HG03095 (cell line): Measurements from ENCODE around the gene PATZ1.

Experiments used
- ATAC-seq: cut with Tn5 transposase; IDR thresholded peaks from one replicate; pipeline ENCODE4 v1.9.1; 2021; ENCODE audit warnings: moderate library complexity; ENCODE audit not compliant: unreplicated experiment

Gene PATZ1

GRCh38 chr22:31344256-31344577 is 1.9 kb downstream of the PATZ1 start:
- no peak for ATAC-seq

- ATAC-seq, result no peak
These were observed 2.6 kb downstream of the PATZ1 start for GRCh38 chr22:31343235-31344191.

DNA sequence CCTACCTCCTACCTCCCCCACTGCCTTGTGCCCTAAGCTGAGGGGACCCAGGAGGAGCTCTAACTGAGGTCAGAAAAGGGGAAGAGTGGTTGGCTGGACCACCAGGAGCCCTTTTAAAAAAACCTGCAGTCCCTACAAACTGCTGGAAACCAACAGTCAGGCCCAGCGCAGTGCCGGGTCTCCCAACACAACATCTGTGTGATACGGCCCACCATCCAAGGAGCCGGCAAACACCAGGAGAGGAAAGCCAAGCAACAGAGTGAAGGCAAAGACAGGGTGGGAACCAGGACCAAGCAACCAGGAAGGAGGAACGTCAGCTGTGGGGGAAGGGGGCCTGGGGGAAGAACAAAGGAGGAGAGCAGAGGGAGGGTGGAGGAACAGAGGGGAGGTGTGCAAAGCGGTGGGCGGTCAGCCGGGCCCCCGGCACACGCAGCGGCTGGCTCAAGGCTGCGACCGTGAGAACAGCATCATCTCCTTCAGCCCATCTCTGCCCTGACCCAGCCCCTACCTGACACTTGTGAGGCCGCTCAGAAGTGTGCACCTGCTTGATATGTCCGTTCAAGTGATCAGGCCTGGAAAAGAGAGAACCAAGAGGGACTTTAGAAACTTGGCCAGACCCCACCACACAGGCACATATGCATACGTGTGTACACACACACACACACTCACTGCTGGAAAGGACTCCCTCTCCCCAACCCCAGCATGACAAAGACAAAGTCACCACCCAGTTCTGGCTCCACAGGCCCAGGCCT is 3.6 kb downstream of the PATZ1 start:
- ATAC-seq, result no peak

- ATAC-seq, result no peak
These were observed 4.6 kb downstream of the PATZ1 start for GRCh38 chr22:31341386-31342088.

- ATAC-seq, result no peak
These were observed 5.3 kb downstream of the PATZ1 start for GRCh38 chr22:31340765-31341247.

- no peak for ATAC-seq
These were observed 5.8 kb downstream of the PATZ1 start for GRCh38 chr22:31340360-31340759.

GRCh38 chr22:31339148-31339832 is 6.9 kb downstream of the PATZ1 start:
- ATAC-seq, result no peak

DNA sequence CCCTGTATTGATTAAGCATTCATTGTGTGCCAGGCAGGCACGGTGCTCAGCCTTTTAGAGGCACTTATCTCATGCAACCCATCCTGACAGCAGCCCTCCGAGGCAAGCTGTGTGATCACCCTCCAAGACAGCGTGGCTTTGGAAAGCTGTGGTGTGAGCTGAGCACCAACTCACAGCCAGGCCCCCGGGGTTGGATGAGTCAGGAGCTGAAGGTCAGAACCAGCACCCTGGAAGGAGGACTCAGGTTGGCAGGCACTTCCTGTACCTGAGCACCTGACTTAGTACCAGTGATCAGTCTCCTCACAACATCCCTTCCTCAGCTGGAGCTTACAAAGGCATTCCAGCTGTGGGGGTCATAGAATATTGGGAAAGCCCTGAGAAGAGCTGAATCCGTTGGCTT is 9.0 kb downstream of the PATZ1 start:
- no peak for ATAC-seq

DNA sequence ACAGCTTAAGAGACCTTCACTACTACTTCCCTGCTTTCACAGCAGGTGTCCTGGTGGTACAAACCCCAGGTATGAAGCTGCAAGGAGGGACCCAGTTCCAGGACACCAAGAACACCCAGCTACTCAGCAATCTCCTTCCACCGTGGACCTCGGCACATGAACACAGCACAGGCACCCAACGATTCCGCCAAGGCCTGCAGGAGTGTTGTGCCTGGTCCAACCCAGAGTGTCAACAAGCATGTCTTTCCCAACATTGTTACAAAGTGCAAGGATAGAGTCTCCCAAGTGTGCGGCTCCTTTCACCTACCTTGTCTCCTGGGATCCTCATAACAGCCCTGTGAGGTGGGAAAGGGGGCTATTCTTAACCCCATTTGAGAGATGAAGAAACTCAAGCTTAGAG is 11.8 kb downstream of the PATZ1 start:
- ATAC-seq, result no peak

DNA sequence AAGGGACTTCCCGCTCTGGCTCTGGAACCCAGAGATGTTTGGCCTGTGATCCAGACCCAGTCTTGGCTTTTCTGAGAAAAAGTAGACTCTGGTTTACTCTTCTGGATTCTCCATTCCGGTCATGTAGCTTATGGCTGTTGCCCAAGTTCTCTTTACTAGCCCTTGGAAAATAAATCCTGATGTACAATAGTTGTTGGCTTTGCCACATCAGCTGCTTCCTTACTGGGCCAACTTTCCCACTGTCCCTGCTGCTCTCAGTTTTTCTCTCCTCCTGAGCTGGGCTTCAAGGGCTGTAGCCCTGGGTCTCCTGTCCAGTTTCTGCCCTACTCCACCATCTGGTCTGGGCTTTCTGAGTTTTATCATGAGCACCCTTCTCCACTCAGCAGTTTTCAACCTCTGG is 12.5 kb downstream of the PATZ1 start:
- no peak for ATAC-seq

DNA sequence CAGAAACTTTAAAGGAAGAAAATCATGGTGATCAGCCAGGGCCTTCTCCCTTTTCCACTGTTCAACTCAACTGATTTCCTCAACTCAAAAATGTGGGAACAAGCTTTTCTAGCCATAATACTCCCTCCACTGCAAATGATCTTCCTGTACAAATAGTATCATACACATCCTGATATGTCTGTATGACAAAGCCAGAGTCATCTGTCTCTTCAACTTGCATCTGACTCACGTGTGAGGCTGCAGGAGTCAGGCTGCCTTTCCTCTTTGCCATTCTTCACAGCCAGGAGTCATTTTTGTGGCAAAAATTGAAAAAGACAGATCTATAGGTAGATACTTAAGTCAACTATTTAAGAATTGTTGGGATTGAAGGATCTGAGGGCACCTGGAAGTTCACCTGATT is 13.3 kb downstream of the PATZ1 start:
- no peak for ATAC-seq

- ATAC-seq, result no peak
These were observed 14.1 kb downstream of the PATZ1 start for GRCh38 chr22:31332010-31332409.

DNA sequence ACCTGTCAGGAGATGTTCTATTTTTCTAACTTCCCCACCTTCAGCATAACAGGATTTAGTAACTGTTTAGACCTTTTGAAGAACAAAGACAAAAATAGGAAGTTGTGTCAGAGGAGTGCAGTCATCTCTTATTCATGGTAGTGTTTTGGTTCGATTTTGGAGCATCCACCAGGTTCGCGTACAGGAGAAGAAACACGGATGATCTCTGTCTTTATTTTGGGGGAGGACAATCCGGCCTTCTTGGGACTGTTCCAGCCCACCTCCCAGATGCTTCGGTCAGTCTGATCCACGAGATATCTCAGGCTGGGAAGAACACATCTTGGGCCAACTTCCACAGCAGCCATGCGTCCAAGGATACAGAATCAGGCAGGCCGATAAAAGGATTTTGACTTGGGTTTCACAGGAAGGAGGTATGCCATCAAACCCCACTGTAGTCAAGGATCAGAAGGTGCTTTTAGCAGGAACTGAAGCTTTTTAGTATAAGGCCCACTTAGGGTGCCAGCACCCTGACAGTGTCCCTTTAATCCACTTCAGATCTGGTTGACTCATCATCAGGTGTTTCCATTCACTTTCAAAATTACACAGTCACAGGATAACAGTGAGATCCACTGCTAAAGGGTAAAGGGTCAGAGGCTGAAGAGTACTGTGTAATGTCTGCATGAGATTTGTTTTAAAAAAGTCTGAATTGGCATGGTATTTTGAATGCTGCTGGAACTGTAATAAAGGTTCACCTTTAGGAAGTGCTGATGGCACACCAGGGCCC is 16.5 kb downstream of the PATZ1 start:
- no peak for ATAC-seq

- no peak for ATAC-seq
These were observed 17.1 kb downstream of the PATZ1 start for GRCh38 chr22:31329029-31329428.

GRCh38 chr22:31328544-31328960 is 17.6 kb downstream of the PATZ1 start:
- ATAC-seq, result no peak

DNA sequence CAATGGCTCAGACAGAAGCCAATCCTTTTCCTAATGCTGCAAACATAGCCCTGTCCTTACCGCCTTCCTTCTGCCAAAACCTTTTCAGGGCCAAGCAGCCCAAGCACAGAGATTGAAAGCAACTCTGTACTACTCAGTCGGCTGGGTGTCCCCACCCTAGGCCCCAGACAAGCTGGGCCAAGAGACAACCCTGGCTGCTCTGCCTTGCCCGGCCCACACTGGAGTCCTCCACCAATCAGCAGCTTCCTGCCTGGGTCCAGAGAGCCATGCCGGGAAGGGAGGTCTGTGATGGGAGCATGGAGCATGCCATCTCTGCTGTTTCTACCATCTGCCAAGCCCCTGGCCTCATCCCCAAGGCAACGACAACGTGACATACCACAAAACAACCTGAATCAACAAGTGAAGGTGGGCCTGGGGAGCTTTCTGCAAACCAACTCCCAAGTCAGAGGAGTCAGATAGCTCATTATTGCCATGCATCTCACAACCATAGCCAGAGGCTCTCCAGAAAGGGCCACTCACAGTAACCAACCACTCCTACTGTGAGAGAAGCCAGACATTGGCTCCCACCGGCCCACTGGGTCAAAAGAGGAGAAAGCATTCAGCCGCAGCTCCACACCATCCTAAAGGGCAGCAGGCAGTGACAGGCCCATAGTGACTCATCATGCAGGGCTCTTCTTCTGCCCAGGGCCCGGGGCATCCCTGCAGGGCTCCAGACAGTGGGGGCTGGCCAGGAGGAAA is 18.2 kb downstream of the PATZ1 start:
- no peak for ATAC-seq

GRCh38 chr22:31326877-31327276 is 19.3 kb downstream of the PATZ1 start:
- no peak for ATAC-seq

DNA sequence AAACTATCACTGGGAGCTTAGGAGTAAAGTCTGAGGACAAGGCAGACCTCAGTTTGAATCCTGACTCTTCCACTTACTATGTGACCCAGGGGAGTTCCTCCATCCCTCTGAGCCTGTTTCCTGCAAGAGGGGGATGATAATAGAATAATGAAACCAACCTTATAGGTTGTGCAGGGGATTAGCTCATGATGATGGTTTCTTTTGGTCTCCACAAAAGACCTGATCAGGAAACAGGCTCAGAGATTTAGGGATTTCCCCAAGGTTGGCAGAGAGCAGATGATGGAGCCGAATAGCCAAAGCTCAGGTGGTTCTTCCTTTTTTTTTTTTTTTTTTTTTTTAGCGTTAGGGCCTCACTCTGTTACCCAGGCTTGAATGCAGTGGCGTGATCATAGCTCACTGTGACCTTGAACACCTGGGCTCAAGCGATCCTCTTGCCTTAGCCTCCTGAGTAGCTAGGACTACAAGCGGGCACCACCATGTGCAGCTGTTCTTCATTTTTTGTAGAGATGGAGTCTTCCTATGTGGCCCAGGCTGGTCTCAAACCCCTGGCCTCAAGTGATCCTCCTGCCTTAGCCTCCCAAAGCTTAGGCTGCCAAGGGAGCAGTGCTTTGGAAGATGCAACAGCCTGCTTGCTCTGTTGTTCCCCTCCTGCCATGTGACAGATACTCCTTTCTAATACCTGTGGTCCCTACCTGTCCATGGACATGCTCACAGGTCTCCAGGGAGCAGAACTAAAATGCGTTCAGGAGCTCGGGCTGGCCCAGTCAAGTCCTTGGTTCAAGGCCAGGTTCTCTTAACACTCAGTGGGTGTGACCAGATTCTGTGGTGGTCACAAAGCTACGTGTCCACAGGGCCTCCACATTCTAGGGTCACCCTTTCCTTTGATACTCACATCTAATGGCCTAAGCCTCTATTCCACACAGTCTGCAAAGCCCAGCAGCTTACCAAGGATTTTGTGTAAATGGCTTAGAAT is 22.3 kb downstream of the PATZ1 start:
- ATAC-seq, result no peak
